IMR-90 (cell line): ENCODE results near the gene CDR2. TPM values are rescaled to one million over a fixed set of nuclear protein-coding genes. Genes with fewer than 3 reads are reported as not detected.

Experiments
- ATAC-seq: fragments of 200-7000 bp; cut with Tn5 transposase; 2 replicates; pipeline ENCODE4 v1.9.1; 2020; ENCODE audit warnings: low read depth, mild to moderate bottlenecking, moderate library complexity
- BruUV-seq: library from RNA; stranded (reverse); fragments of 400-500 nt; replicated peaks from 2 replicates; lab custom pipeline; 2021; lab: Mats Ljungman, UMichigan
- CTCF ChIA-PET: fragments of 300-600 bp; formaldehyde crosslinking; extraction: SDS; loops from one replicate; lab custom pipeline; 2021; ENCODE audit warnings: antibody characterized with exemption; lab: Yijun Ruan, JAX
- POLR2A ChIA-PET: fragments of 300-600 bp; sonication (Branson Sonifier 250); formaldehyde crosslinking; loops from one replicate; lab custom pipeline; 2022; ENCODE audit warnings: antibody characterized with exemption; ENCODE audit not compliant: unreplicated experiment; lab: Charles Lee
- DNase-seq: peaks from one replicate; pipeline ENCODE4 v3.0.0; 2013
- H2AFZ ChIP-seq: replicated peaks from 2 replicates; pipeline ENCODE3; 2013; ENCODE audit warnings: low read length, mild to moderate bottlenecking; ENCODE audit not compliant: poor library complexity
- H2AK5ac ChIP-seq: 2 replicates; pipeline ENCODE4 v1.6.1; 2013; ENCODE audit warnings: low read depth, low read length, inconsistent platforms
- H2AK9ac ChIP-seq: replicated peaks from 2 replicates; pipeline ENCODE3; 2013; ENCODE audit warnings: mild to moderate bottlenecking, low read depth, low read length, moderate library complexity; ENCODE audit not compliant: poor library complexity
- H2BK120ac ChIP-seq: 2 replicates; pipeline ENCODE4 v1.6.1; 2013; ENCODE audit warnings: low read depth, low read length, inconsistent platforms
- H2BK15ac ChIP-seq: 3 replicates; pipeline ENCODE4 v1.6.1; 2013; ENCODE audit warnings: low read depth, low read length, inconsistent platforms
- H2BK20ac ChIP-seq: 2 replicates; pipeline ENCODE4 v1.6.1; 2013; ENCODE audit warnings: low read depth, mild to moderate bottlenecking, inconsistent platforms, low read length, moderate library complexity
- H2BK5ac ChIP-seq: 2 replicates; pipeline ENCODE4 v1.6.1; 2013; ENCODE audit warnings: mild to moderate bottlenecking, low read depth, low read length, inconsistent platforms; ENCODE audit not compliant: poor library complexity, severe bottlenecking
- H3K14ac ChIP-seq: replicated peaks from 2 replicates; pipeline ENCODE4 v1.6.1; 2013; ENCODE audit warnings: low read depth, low read length, inconsistent platforms
- H3K18ac ChIP-seq: 2 replicates; pipeline ENCODE4 v1.6.1; 2013; ENCODE audit warnings: low read depth, low read length, control low read depth
- H3K23ac ChIP-seq: 2 replicates; pipeline ENCODE4 v1.6.1; 2013; ENCODE audit warnings: low read depth, low read length, inconsistent platforms
- H3K27ac ChIP-seq: 2 replicates; pipeline ENCODE4 v1.5.1; 2013; ENCODE audit warnings: mild to moderate bottlenecking, control low read depth, low read length; ENCODE audit not compliant: insufficient read depth
- H3K27me3 ChIP-seq: 2 replicates; pipeline ENCODE4 v1.6.1; 2013; ENCODE audit warnings: low read length; ENCODE audit not compliant: control insufficient read depth, insufficient read depth
- H3K36me3 ChIP-seq: 2 replicates; pipeline ENCODE4 v1.6.1; 2013; ENCODE audit warnings: low read length, mixed read lengths; ENCODE audit not compliant: control insufficient read depth, insufficient read depth
- H3K4ac ChIP-seq: 2 replicates; pipeline ENCODE4 v1.6.1; 2013; ENCODE audit warnings: low read depth, low read length, inconsistent platforms
- H3K4me1 ChIP-seq: 2 replicates; pipeline ENCODE4 v1.6.1; 2013; ENCODE audit warnings: low read length, mixed read lengths; ENCODE audit not compliant: control insufficient read depth, insufficient read depth
- H3K4me2 ChIP-seq: 2 replicates; pipeline ENCODE4 v1.6.1; 2013; ENCODE audit warnings: low read depth, mild to moderate bottlenecking, control low read depth, low read length, moderate library complexity
- H3K4me3 ChIP-seq: 2 replicates; pipeline ENCODE4 v1.5.1; 2013; ENCODE audit warnings: low read depth, mild to moderate bottlenecking, control low read depth, low read length, moderate library complexity; ENCODE audit not compliant: insufficient read depth
- H3K56ac ChIP-seq: 2 replicates; pipeline ENCODE4 v1.6.1; 2013; ENCODE audit warnings: low read length, inconsistent platforms; ENCODE audit not compliant: insufficient read depth; ENCODE audit errors: extremely low read depth
- H3K79me1 ChIP-seq, 2 experiments: 2 replicates each; pipeline ENCODE4 v1.6.1; 2013; ENCODE audit warnings: low read length in 2 of 2, inconsistent platforms in 1 of 2, low read depth in 1 of 2
- H3K9ac ChIP-seq: 2 replicates; pipeline ENCODE4 v1.6.1; 2013; ENCODE audit warnings: low read depth, low read length, control low read depth
- H3K9me1 ChIP-seq: 2 replicates; pipeline ENCODE4 v1.6.1; 2013; ENCODE audit warnings: low read length, inconsistent platforms; ENCODE audit not compliant: insufficient read depth
- H3K9me3 ChIP-seq: 2 replicates; pipeline ENCODE4 v1.6.1; 2013; ENCODE audit warnings: low read length; ENCODE audit not compliant: control insufficient read depth, insufficient read depth
- H4K20me1 ChIP-seq: 2 replicates; pipeline ENCODE4 v1.6.1; 2013; ENCODE audit warnings: low read length, inconsistent platforms; ENCODE audit not compliant: insufficient read depth
- H4K5ac ChIP-seq: 2 replicates; pipeline ENCODE4 v1.6.1; 2013; ENCODE audit warnings: mild to moderate bottlenecking, low read depth, low read length, control low read depth
- H4K8ac ChIP-seq, 2 experiments: 2 replicates each; pipeline ENCODE4 v1.6.1; 2013; ENCODE audit warnings: low read depth in 2 of 2, low read length in 2 of 2, control low read depth in 1 of 2, inconsistent platforms in 1 of 2
- H4K91ac ChIP-seq: 2 replicates; pipeline ENCODE4 v1.6.1; 2013; ENCODE audit warnings: low read depth, low read length, inconsistent platforms; ENCODE audit not compliant: insufficient read depth
- FOS ChIP-seq: fragments of 150-350 bp; IDR thresholded peaks from 2 replicates; pipeline ENCODE4 v1.6.1; 2016; ENCODE audit warnings: low read depth, low read length
- NFE2L2 ChIP-seq: fragments of 150-350 bp; IDR thresholded peaks from 2 replicates; pipeline ENCODE4 v1.6.1; 2016; ENCODE audit warnings: low read depth, mild to moderate bottlenecking, low read length
- RCOR1 ChIP-seq: IDR thresholded peaks from 2 replicates; pipeline ENCODE4 v1.6.1; 2012; ENCODE audit warnings: mild to moderate bottlenecking, low read length, improper control_type of control experiment; ENCODE audit not compliant: insufficient replicate concordance
- WGBS, 2 experiments: methylation state at CpG; one replicate each; pipeline versions ENCODE4 v1.1.5 to v1.1.7; 2013; ENCODE audit warnings: missing lambda C conversion rate in 2 of 2; ENCODE audit not compliant: insufficient read length in 1 of 2; ENCODE audit errors: extremely low coverage in 2 of 2; 5-methylcytosine and 5-hydroxymethylcytosine counted together
- dilution Hi-C: fragments of 300-500 bp; cut with HindIII; formaldehyde crosslinking; loops from one replicate; pipeline ENCODE4 v1.14.3; 2018; ENCODE audit warnings: low sequenced_read_pairs; ENCODE audit not compliant: unreplicated experiment
- in situ Hi-C: fragments of 300-500 bp; cut with MboI; formaldehyde crosslinking; loops from 3 replicates; pipeline ENCODE4 v1.14.3; 2019; ENCODE audit warnings: low sequenced_read_pairs, inconsistent platforms, mixed read lengths
- intact Hi-C: fragments of 100-400 bp; cut with micrococcal nuclease; formaldehyde crosslinking; loops from 2 replicates; pipeline ENCODE4 v1.10.0; 2022
- polyA plus RNA-seq, 3 experiments: library from polyadenylated mRNA; depleted of rRNA; stranded (reverse); fragments of >200 nt; gene quantifications; 2 replicates each; pipeline ENCODE4 v1.2.3, GENCODE V29; 2012; ENCODE audit warnings: low replicate concordance in 1 of 3
- total RNA-seq: library from RNA; depleted of rRNA; stranded (reverse); fragments of >200 nt; gene quantifications from 2 replicates; pipeline ENCODE4 v1.2.3, GENCODE V29; 2012
- TF ChIP-seq, protein P1 (sequence below): fragments of 150-350 bp; IDR thresholded peaks from 2 replicates; pipeline ENCODE4 v1.6.1; 2017; ENCODE audit warnings: mild to moderate bottlenecking, antibody characterized with exemption, low read length, low read depth
- TF ChIP-seq, protein P2 (sequence below): conservative IDR thresholded peaks from 2 replicates; pipeline ENCODE4 v1.5.1; 2012; ENCODE audit warnings: mild to moderate bottlenecking, low read depth, low read length, improper control_type of control experiment

Gene CDR2
- total and polyA plus RNA-seq, 2 of the 4 experiments (the other 2 are of a cell fraction), result 37.7 to 48.4 TPM

DNA sequence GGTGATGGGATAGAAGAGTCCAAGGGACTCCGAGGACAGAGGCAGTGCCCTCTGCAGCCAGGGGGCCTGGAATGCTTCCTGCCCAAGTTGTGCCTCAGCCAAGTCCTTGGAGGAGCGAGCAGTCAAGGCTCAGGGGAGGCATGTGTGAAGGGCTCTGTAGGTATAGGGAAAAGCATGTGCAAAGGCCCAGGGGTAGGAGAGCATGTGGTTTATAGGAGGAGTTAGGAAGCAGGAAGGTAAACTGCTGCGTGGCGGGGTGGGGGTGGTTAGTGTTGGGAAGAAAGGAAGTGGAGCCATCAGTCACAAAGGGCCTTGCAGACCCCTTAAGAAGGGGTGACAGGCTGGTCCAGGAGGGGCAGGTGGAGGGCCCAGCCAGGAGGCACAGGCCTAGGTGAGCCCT is 70.0 kb downstream of the CDR2 start:
- Histone ChIP-seq H3K9ac (no peak overlapping the region), H2AK9ac (no peak overlapping the region), H3K4me3 (no peak overlapping the region), H3K4me1 (peaks cover 2% of the 10 kb centered on the region; the same call in 1 of the 2 replicates), H2BK5ac (no peak overlapping the region), H3K27ac (no peak overlapping the region), H4K5ac (no peak overlapping the region), H2AFZ (no peak overlapping the region), H3K9me1 (peaks cover 2% of the 10 kb centered on the region; the same call in 1 of the 2 replicates), H3K36me3 (peaks cover 38% of the 10 kb centered on the region), H4K8ac (no peak overlapping the region), H2BK120ac (no peak overlapping the region), H4K20me1 (peaks cover 41% of the 10 kb centered on the region), H3K79me1 (peaks cover 13 to 69% of the 10 kb centered on the region in 2 experiments), H2BK20ac (no peak overlapping the region), H2BK15ac (no peak overlapping the region), H4K91ac (no peak overlapping the region), H2AK5ac (no peak overlapping the region), H3K14ac (no peak overlapping the region), H3K4me2 (no peak overlapping the region), H3K18ac (no peak overlapping the region), H3K56ac (no peak overlapping the region), H3K4ac (no peak overlapping the region), H3K9me3 (no peaks in the 10 kb centered on the region), H3K27me3 (no peaks in the 10 kb centered on the region), H3K23ac (no peak overlapping the region)
- TF ChIP-seq RCOR1 (no peak), FOS (no peak), NFE2L2 (no peak)
- TF ChIP-seq, protein P1, sequence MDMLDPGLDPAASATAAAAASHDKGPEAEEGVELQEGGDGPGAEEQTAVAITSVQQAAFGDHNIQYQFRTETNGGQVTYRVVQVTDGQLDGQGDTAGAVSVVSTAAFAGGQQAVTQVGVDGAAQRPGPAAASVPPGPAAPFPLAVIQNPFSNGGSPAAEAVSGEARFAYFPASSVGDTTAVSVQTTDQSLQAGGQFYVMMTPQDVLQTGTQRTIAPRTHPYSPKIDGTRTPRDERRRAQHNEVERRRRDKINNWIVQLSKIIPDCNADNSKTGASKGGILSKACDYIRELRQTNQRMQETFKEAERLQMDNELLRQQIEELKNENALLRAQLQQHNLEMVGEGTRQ, result no peak
- TF ChIP-seq, protein P2, sequence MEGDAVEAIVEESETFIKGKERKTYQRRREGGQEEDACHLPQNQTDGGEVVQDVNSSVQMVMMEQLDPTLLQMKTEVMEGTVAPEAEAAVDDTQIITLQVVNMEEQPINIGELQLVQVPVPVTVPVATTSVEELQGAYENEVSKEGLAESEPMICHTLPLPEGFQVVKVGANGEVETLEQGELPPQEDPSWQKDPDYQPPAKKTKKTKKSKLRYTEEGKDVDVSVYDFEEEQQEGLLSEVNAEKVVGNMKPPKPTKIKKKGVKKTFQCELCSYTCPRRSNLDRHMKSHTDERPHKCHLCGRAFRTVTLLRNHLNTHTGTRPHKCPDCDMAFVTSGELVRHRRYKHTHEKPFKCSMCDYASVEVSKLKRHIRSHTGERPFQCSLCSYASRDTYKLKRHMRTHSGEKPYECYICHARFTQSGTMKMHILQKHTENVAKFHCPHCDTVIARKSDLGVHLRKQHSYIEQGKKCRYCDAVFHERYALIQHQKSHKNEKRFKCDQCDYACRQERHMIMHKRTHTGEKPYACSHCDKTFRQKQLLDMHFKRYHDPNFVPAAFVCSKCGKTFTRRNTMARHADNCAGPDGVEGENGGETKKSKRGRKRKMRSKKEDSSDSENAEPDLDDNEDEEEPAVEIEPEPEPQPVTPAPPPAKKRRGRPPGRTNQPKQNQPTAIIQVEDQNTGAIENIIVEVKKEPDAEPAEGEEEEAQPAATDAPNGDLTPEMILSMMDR, result no peak
- CTCF ChIA-PET, result no interaction called here
- dilution Hi-C loops, result no loop called here
- no peak for DNase-seq
- BruUV-seq, result no TSS peak
- POLR2A ChIA-PET, result no interaction called here
- in situ Hi-C loops, result no loop called here
- WGBS, 2 experiments, result 100% methylated on average over 2 of the region's 4 CpGs; no CpG with 5 or more reads in 1 of the 2 experiments
- intact Hi-C loops, result no loop called here
- ATAC-seq, result no peak
